ENCODE data around the gene CNBD2.
"Not testable (repeated sequence)": the region's sequence is repeated elsewhere in the genome, so short reads cannot be mapped to it uniquely, and the experiment has no call there.

CNBD2 gene

DNA sequence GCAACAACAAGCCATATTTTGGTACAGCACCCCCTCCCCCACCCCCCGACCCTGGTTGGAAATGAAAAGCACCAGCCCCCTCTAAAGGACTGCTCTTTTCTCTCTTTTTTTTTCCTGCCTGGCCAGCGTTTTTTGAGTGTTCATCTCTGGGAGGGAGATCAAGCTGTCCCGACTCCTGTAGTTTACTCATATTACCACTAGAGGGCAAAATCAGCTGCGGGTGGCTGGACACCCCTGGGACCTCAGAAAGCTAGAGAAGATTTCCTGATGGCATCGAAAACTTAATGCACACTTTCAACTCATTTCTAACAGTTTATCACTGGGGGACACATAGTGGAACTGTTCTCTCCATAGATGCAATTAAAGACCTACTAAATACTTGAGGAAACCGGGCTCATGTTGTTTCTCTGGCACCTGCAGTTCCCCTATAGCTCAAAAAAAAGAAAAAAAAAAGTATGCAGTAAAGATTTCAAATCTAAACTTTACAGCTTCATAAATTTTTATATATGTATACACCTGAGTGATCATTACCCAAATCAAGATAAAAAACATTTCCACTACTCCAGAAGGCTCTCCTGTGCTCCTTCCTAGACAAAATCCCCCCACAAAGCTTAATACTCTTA, 24.4 kb downstream of the CNBD2 start:
- peak; percentile 53 for DNase-seq
- Histone ChIP-seq H3K36me3 (no peaks in the 10 kb centered on the region), H3K4me3 (ENCODE audit: low read depth, low read length) (peak overlapping the region; percentile 19; the same call in 1 of the 2 replicates), H3K27me3 (no peaks in the 10 kb centered on the region), H3K9me3 (no peaks in the 10 kb centered on the region), H3K4me1 (peaks cover 3% of the 10 kb centered on the region)
- TF ChIP-seq, protein P1, sequence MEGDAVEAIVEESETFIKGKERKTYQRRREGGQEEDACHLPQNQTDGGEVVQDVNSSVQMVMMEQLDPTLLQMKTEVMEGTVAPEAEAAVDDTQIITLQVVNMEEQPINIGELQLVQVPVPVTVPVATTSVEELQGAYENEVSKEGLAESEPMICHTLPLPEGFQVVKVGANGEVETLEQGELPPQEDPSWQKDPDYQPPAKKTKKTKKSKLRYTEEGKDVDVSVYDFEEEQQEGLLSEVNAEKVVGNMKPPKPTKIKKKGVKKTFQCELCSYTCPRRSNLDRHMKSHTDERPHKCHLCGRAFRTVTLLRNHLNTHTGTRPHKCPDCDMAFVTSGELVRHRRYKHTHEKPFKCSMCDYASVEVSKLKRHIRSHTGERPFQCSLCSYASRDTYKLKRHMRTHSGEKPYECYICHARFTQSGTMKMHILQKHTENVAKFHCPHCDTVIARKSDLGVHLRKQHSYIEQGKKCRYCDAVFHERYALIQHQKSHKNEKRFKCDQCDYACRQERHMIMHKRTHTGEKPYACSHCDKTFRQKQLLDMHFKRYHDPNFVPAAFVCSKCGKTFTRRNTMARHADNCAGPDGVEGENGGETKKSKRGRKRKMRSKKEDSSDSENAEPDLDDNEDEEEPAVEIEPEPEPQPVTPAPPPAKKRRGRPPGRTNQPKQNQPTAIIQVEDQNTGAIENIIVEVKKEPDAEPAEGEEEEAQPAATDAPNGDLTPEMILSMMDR (IDR thresholded peaks at IDR 0.05; ENCODE audit: low read depth, low read length): peak; percentile 95

DNA sequence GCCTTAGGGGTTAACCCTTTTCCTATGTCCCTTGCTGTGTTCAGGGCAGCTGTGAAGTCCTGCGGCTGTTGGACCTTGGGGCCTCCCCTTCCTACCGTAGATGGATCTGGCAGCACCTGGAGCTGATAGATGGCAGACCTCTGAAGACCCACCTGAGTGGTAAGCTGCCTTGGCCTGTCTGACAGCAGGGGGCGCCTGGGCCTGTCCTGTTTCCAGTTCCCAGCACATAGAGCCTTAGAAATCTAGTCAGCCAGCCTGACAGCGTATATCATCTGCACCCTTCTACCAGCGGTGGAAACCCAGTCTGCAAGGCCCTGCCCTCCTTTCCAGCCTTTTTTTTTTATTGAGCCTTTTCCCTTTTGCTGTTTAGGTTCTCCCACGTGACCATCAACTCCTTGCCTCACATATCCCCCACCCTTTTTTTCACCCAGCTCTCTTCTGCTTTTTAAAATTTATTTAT, 26.6 kb downstream of the CNBD2 start:
- Histone ChIP-seq H3K4me3 (ENCODE audit: low read depth, low read length) (no peak overlapping the region), H3K4me1 (peaks cover 3% of the 10 kb centered on the region), H3K36me3 (no peaks in the 10 kb centered on the region), H3K27me3 (no peaks in the 10 kb centered on the region), H3K9me3 (no peaks in the 10 kb centered on the region)
- DNase-seq: peak; percentile 91
- TF ChIP-seq, protein P1 (IDR thresholded peaks at IDR 0.05; ENCODE audit: low read depth, low read length): peak; percentile 98

DNA sequence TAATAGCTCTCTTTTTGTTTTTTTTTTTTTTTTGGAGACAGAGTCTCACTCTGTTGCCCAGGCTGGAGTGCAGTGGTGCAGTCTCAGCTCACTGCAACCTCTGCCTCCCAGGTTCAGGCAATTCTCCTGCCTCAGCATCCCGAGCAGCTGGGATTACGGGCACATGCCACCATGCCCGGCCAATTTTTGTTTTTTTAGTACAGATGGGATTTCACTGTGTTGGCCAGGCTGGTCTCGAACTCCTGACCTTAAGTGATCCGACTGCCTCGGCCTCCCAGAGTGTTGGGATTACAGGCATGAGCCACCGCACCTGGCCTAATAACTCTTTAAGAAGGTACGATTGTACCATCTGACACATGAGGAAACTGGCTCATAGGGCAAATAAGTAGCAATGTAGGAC, 28.1 kb downstream of the CNBD2 start:
- not testable (repeated sequence) for H3K36me3 ChIP-seq, H3K27me3 ChIP-seq

DNA sequence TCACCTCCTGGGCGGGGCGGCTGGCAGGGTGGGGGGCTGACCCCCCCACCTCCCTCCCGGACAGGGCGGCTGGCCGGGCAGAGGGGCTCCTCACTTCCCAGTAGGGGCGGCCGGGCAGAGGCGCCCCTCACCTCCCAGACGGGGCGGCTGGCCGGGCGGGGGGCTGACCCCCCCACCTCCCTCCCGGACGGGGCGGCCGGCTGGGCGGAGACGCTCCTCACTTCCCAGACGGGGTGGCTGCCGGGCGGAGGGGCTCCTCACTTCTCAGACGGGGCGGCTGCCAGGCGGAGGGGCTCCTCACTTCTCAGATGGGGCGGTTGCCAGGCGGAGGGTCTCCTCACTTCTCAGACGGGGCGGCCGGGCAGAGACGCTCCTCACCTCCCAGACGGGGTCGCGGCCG, 32.9 kb downstream of the CNBD2 start:
- H3K9me3 ChIP-seq; H3K36me3 ChIP-seq; H3K4me1 ChIP-seq; H3K4me3 ChIP-seq (ENCODE audit: low read depth, low read length); H3K27me3 ChIP-seq; DNase-seq: not testable (repeated sequence)

More for the DNA sequence above, 28.1 kb downstream of the CNBD2 start:
- not testable (repeated sequence) for DNase-seq; H3K4me1 ChIP-seq; H3K9me3 ChIP-seq; H3K4me3 ChIP-seq (ENCODE audit: low read depth, low read length)

DNA sequence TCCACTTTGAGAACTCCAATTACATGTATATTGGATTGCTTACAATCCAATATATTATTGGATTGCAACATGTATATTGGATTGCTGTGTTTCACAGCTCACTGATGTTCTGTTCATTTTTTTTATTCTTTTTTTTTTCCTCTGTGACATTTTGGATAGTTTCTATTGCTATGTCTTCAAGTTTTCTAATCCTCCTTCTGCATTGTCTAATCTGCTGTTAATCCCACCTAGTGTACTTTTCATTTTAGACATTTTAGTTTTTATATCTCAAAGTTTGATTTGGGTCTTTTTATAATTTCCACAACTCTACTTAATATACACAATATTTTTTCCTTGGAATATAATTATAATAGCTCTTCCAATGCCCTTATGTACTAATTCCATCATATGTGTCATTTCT, 34.5 kb downstream of the CNBD2 start:
- TF ChIP-seq, protein P1 (IDR thresholded peaks at IDR 0.05; ENCODE audit: low read depth, low read length): no peak
- Histone ChIP-seq H3K9me3 (peaks cover 5% of the 10 kb centered on the region; the same call in 1 of the 2 replicates), H3K27me3 (no peaks in the 10 kb centered on the region), H3K36me3 (no peaks in the 10 kb centered on the region), H3K4me3 (ENCODE audit: low read depth, low read length) (no peak overlapping the region), H3K4me1 (no peaks in the 10 kb centered on the region)
- DNase-seq: no peak

DNA sequence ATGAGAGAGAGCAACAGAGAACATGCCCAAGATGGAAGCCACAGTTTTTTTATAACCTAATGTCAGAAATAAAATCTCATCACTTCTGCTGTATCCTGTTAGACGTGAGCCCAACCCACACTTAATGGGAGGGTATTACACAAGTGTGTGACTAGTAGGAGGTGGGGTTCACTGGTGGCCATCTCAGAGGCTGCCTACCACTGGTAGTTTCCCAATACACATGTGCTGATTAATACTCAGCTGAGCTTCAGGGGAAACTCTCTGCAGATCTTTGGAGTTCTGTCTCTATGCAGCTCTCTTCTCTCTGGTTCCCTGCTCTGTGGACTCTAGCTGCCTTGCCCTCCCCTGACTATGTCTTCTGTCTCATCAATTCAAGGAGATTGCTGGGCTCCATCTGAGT, 35.7 kb downstream of the CNBD2 start:
- Histone ChIP-seq H3K9me3 (peaks cover 5% of the 10 kb centered on the region; the same call in 1 of the 2 replicates), H3K27me3 (no peaks in the 10 kb centered on the region), H3K4me1 (no peaks in the 10 kb centered on the region), H3K4me3 (ENCODE audit: low read depth, low read length) (no peak overlapping the region), H3K36me3 (no peaks in the 10 kb centered on the region)
- DNase-seq: no peak
- TF ChIP-seq, protein P1 (IDR thresholded peaks at IDR 0.05; ENCODE audit: low read depth, low read length): no peak

DNA sequence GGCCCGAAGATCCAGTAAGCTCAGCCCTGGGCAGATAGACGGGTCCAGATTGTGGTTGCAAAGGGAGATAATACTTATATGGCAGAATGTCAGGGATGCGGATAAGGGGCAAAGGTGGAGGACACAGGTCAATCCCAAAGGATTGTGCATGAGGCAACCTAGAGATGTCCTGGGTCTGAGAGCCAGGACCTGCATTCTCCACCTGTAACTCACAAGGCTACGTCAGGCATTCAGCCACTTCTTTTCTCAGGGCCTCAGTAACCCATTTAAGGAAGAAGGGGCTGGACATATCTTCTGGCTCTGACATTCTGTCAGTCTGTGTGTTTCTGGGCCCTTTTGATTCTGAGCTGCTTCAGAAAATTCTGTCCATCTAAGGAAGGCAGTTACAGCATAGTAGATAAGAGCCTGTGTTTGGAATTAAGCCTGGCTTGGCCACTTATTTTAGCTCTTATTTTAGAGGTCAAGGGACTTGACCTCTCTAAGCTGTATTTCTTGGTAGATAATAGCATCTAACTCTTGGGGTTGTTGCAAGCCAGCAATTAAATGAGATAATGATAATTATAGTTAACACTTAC, 40.2 kb downstream of the CNBD2 start:
- Histone ChIP-seq H3K27me3 (no peaks in the 10 kb centered on the region), H3K4me1 (no peaks in the 10 kb centered on the region), H3K4me3 (ENCODE audit: low read depth, low read length) (no peak overlapping the region), H3K9me3 (no peaks in the 10 kb centered on the region), H3K36me3 (no peaks in the 10 kb centered on the region)
- TF ChIP-seq, protein P1 (IDR thresholded peaks at IDR 0.05; ENCODE audit: low read depth, low read length): no peak
- no peak for DNase-seq
